ENCODE measurements around the gene TRAPPC10. TPM values are rescaled to one million over a fixed set of nuclear protein-coding genes. Genes with fewer than 3 reads are reported as not detected.

Gene TRAPPC10
- total and polyA plus RNA-seq, 2 experiments from 2014 or later: 9.9 to 21.0 TPM

- Histone ChIP-seq H3K9me3 (ENCODE audit: low read depth) (no peaks in the 10 kb centered on the region), H3F3A (ENCODE audit: insufficient read depth) (peaks cover 7% of the 10 kb centered on the region; the same call in 1 of the 2 replicates), H3K9ac (no peak overlapping the region), H3K4me3 (no peak overlapping the region), H4K20me1 (ENCODE audit: insufficient read depth) (no peaks in the 10 kb centered on the region), H3K4me2 (ENCODE audit: unreplicated experiment) (no peak overlapping the region), H3K27ac (no peak overlapping the region), H3K79me2 (ENCODE audit: insufficient read depth) (no peaks in the 10 kb centered on the region), H3K36me3 (ENCODE audit: low read depth) (peaks cover 5% of the 10 kb centered on the region; the same call in 1 of the 2 replicates), H2AFZ (no peak overlapping the region), H3K4me1 (ENCODE audit: insufficient read depth) (peaks cover 6% of the 10 kb centered on the region), H3K9me2 (ENCODE audit: insufficient read depth) (no peaks in the 10 kb centered on the region), H3K27me3 (replicated peaks; ENCODE audit: insufficient read depth) (no peaks in the 10 kb centered on the region)
- in situ Hi-C loops (cut with MboI): no loop called here
- 36% methylated on average over 24 of the region's 24 CpGs for WGBS, 2 experiments (ENCODE audit: low coverage in 1 of 2, low lambda C conversion rate in 2 of 2, missing lambda C conversion rate in 2 of 2)
- DNase-seq: peak; percentile 74
- TF ChIP-seq EZH2phosphoT487 (IDR thresholded peaks at IDR 0.05; ENCODE audit: insufficient read depth, low read depth) (no peak), EZH2 (IDR thresholded peaks at IDR 0.05; ENCODE audit: insufficient read depth, poor library complexity, severe bottlenecking) (no peak)
These were observed 36.5 kb upstream of the TRAPPC10 start for GRCh38 chr21:43975469-43976098.

- no peak for TF ChIP-seq EZH2phosphoT487 (IDR thresholded peaks at IDR 0.05; ENCODE audit: insufficient read depth, low read depth)
- TF ChIP-seq EZH2 (IDR thresholded peaks at IDR 0.05; ENCODE audit: insufficient read depth, poor library complexity, severe bottlenecking): no peak
- Histone ChIP-seq H3K4me2 (ENCODE audit: unreplicated experiment) (peak overlapping the region; percentile 18), H3K27me3 (replicated peaks; ENCODE audit: insufficient read depth) (no peaks in the 10 kb centered on the region), H3K9me2 (ENCODE audit: insufficient read depth) (no peaks in the 10 kb centered on the region), H4K20me1 (ENCODE audit: insufficient read depth) (no peaks in the 10 kb centered on the region), H3K27ac (peak overlapping the region; percentile 82), H2AFZ (no peak overlapping the region), H3K4me3 (no peak overlapping the region), H3K9me3 (ENCODE audit: low read depth) (no peaks in the 10 kb centered on the region), H3K9ac (peak overlapping the region; percentile 66), H3F3A (ENCODE audit: insufficient read depth) (peaks cover 7% of the 10 kb centered on the region; the same call in 1 of the 2 replicates), H3K36me3 (ENCODE audit: low read depth) (no peaks in the 10 kb centered on the region), H3K4me1 (ENCODE audit: insufficient read depth) (peaks cover 6% of the 10 kb centered on the region), H3K79me2 (ENCODE audit: insufficient read depth) (no peaks in the 10 kb centered on the region)
- DNase-seq: peak; percentile 70
- in situ Hi-C loops (cut with MboI): no loop called here
- WGBS, 2 experiments (ENCODE audit: low coverage in 1 of 2, low lambda C conversion rate in 2 of 2, missing lambda C conversion rate in 2 of 2): 60 to 69% methylated on average over 9 of the region's 9 CpGs
These were observed 35.4 kb upstream of the TRAPPC10 start for GRCh38 chr21:43976661-43977060.

GRCh38 chr21:43978060-43978459 is 34.0 kb upstream of the TRAPPC10 start:
- Histone ChIP-seq H3K4me1 (ENCODE audit: insufficient read depth) (peaks cover 6% of the 10 kb centered on the region), H4K20me1 (ENCODE audit: insufficient read depth) (no peaks in the 10 kb centered on the region), H3K79me2 (ENCODE audit: insufficient read depth) (no peaks in the 10 kb centered on the region), H3K4me2 (ENCODE audit: unreplicated experiment) (no peak overlapping the region), H3K9me3 (ENCODE audit: low read depth) (no peaks in the 10 kb centered on the region), H2AFZ (no peak overlapping the region), H3K4me3 (no peak overlapping the region), H3F3A (ENCODE audit: insufficient read depth) (peaks cover 7% of the 10 kb centered on the region; the same call in 1 of the 2 replicates), H3K36me3 (ENCODE audit: low read depth) (no peaks in the 10 kb centered on the region), H3K27me3 (replicated peaks; ENCODE audit: insufficient read depth) (no peaks in the 10 kb centered on the region), H3K9ac (peak overlapping the region; percentile 66; the same call in 1 of the 2 replicates), H3K9me2 (ENCODE audit: insufficient read depth) (no peaks in the 10 kb centered on the region), H3K27ac (no peak overlapping the region)
- 96 to 99% methylated on average over 10 of the region's 10 CpGs for WGBS, 2 experiments (ENCODE audit: low coverage in 1 of 2, low lambda C conversion rate in 2 of 2, missing lambda C conversion rate in 2 of 2)
- TF ChIP-seq EZH2 (IDR thresholded peaks at IDR 0.05; ENCODE audit: insufficient read depth, poor library complexity, severe bottlenecking): no peak
- TF ChIP-seq EZH2phosphoT487 (IDR thresholded peaks at IDR 0.05; ENCODE audit: insufficient read depth, low read depth): no peak
- in situ Hi-C loops (cut with MboI): no loop called here
- DNase-seq: no peak

- in situ Hi-C loops (cut with MboI): no loop called here
- no peaks in the 10 kb centered on the region for H3K79me2 ChIP-seq (ENCODE audit: insufficient read depth)
- no peaks in the 10 kb centered on the region for H3K36me3 ChIP-seq (ENCODE audit: low read depth)
- no peaks in the 10 kb centered on the region for H3K9me3 ChIP-seq (ENCODE audit: low read depth)
- no peak overlapping the region for H2AFZ ChIP-seq
- H3K9ac ChIP-seq: no peak overlapping the region
- H3K4me2 ChIP-seq (ENCODE audit: unreplicated experiment): no peak overlapping the region
- H3K4me1 ChIP-seq (ENCODE audit: insufficient read depth): peaks cover 6% of the 10 kb centered on the region
- H3F3A ChIP-seq (ENCODE audit: insufficient read depth): peaks cover 7% of the 10 kb centered on the region; the same call in 1 of the 2 replicates
- H3K27me3 ChIP-seq (replicated peaks; ENCODE audit: insufficient read depth): no peaks in the 10 kb centered on the region
- H4K20me1 ChIP-seq (ENCODE audit: insufficient read depth): no peaks in the 10 kb centered on the region
- 93 to 100% methylated on average over 7 of the region's 7 CpGs for WGBS, 2 experiments (ENCODE audit: low coverage in 1 of 2, low lambda C conversion rate in 2 of 2, missing lambda C conversion rate in 2 of 2)
- TF ChIP-seq EZH2phosphoT487 (IDR thresholded peaks at IDR 0.05; ENCODE audit: insufficient read depth, low read depth) (no peak), EZH2 (IDR thresholded peaks at IDR 0.05; ENCODE audit: insufficient read depth, poor library complexity, severe bottlenecking) (no peak)
- no peaks in the 10 kb centered on the region for H3K9me2 ChIP-seq (ENCODE audit: insufficient read depth)
- H3K27ac ChIP-seq: no peak overlapping the region
- no peak for DNase-seq
- no peak overlapping the region for H3K4me3 ChIP-seq
These were observed 32.5 kb upstream of the TRAPPC10 start for GRCh38 chr21:43979654-43980053.

Measured in GM23248 (cell line).